ENCODE data around the gene HTRA2.

The HTRA2 gene

DNA sequence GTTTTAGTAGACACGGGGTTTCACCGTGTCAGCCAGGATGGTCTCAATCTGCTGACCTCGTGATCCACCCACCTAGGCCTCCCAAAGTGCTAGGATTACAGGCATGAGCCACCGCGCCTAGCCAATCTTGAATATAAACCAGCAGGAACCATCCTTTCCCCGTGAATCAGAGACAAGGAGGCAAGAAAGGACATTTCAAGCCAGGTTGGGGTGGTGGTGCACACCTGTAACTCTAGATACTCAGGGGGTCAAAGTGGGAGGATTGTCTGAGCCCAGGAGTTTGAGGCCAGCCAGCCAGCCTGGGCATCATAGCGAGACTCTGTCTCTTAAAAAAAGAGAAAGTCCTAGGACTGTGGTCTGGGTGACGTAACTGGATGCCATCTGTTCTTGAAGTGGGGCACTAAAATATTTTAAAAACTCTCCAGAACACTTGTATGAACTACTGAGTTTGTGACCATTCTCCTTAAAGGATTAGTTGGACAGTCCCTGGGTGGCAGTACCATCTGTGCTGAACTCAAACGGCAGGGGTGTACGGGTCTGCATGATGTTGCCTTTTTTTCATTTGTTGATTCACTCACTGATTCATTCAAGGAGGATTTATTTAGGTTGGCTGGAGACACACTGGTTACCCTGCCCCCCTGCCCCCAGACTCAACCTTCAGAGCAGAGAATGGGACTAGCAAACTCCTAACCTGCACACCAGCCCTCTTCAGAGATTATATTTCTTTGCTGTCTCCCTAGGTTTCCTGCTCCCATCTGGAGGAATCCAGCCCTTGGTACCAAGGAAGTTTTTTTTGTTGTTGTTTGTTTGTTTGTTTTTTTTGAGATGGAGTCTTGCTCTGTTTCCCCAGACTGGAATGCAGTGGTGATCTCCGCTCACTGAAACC, 18.4 kb upstream of the HTRA2 start:
- H3K4me3 ChIP-seq (replicated peaks; ENCODE audit: insufficient read depth, low read length): no peak overlapping the region
- no peak for TF ChIP-seq GABPA (IDR thresholded peaks at IDR 0.05; ENCODE audit: low read depth)
- no peak for TF ChIP-seq POLR2AphosphoS5 (IDR thresholded peaks at IDR 0.05; ENCODE audit: low read depth)
- TF ChIP-seq, protein P1, sequence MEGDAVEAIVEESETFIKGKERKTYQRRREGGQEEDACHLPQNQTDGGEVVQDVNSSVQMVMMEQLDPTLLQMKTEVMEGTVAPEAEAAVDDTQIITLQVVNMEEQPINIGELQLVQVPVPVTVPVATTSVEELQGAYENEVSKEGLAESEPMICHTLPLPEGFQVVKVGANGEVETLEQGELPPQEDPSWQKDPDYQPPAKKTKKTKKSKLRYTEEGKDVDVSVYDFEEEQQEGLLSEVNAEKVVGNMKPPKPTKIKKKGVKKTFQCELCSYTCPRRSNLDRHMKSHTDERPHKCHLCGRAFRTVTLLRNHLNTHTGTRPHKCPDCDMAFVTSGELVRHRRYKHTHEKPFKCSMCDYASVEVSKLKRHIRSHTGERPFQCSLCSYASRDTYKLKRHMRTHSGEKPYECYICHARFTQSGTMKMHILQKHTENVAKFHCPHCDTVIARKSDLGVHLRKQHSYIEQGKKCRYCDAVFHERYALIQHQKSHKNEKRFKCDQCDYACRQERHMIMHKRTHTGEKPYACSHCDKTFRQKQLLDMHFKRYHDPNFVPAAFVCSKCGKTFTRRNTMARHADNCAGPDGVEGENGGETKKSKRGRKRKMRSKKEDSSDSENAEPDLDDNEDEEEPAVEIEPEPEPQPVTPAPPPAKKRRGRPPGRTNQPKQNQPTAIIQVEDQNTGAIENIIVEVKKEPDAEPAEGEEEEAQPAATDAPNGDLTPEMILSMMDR (IDR thresholded peaks at IDR 0.05; ENCODE audit: insufficient read depth, low read length): no peak
- no peak for TF ChIP-seq SPI1 (IDR thresholded peaks at IDR 0.05; ENCODE audit: borderline replicate concordance, low read depth)
- TF ChIP-seq, protein P2, sequence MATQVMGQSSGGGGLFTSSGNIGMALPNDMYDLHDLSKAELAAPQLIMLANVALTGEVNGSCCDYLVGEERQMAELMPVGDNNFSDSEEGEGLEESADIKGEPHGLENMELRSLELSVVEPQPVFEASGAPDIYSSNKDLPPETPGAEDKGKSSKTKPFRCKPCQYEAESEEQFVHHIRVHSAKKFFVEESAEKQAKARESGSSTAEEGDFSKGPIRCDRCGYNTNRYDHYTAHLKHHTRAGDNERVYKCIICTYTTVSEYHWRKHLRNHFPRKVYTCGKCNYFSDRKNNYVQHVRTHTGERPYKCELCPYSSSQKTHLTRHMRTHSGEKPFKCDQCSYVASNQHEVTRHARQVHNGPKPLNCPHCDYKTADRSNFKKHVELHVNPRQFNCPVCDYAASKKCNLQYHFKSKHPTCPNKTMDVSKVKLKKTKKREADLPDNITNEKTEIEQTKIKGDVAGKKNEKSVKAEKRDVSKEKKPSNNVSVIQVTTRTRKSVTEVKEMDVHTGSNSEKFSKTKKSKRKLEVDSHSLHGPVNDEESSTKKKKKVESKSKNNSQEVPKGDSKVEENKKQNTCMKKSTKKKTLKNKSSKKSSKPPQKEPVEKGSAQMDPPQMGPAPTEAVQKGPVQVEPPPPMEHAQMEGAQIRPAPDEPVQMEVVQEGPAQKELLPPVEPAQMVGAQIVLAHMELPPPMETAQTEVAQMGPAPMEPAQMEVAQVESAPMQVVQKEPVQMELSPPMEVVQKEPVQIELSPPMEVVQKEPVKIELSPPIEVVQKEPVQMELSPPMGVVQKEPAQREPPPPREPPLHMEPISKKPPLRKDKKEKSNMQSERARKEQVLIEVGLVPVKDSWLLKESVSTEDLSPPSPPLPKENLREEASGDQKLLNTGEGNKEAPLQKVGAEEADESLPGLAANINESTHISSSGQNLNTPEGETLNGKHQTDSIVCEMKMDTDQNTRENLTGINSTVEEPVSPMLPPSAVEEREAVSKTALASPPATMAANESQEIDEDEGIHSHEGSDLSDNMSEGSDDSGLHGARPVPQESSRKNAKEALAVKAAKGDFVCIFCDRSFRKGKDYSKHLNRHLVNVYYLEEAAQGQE (IDR thresholded peaks at IDR 0.05; ENCODE audit: insufficient replicate concordance, low read depth): no peak
- H3K27ac ChIP-seq (replicated peaks): no peak overlapping the region
- DNase-seq (ENCODE audit: low read depth in 1 of 2, low spot score in 1 of 2): no peak
- H3K27me3 ChIP-seq (ENCODE audit: insufficient read depth, poor library complexity, severe bottlenecking): peaks cover 44% of the 10 kb centered on the region

DNA sequence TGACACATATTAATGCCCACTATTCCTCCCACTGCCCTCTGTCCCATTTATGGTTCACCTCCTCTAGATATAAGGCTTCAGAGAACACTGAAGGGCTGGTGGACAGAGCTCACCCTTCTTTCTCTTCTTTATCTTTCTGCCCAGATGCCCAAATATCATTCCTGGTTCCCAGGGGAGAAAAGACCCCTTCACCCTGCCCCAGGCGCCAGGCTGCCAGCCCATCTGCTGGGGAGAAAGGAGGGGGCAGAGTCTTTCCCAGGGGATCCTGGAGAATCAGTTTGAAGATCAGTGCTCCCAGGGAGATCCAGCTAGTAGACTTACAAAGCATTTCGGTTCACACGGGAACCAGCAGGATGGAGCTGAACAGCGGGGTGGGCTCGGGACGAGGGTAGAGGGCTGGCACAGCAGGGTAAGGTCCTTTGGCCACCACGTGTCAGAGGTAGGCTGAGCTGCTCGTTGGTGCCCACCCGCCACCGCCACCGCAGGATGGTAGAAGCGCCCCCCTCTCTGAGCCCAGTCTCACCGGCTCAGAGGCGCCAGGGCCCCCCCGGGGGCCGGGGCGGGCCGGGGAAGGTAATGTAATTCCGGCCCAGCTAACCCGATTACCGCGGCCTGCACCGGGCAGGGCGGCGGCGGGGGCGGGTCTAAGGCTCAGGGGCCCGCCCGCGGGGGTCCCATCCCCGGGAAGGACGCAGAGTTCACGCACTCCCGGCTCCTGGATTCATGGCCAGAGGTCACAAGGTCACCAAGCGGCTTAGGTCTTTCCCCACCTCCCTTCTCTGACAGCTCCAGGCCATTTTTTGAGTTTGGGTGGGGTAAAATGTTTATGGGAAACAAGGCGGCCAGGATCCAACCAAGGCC, 16.8 kb upstream of the HTRA2 start:
- no peak overlapping the region for H3K27ac ChIP-seq (replicated peaks)

More for the DNA sequence above, 16.8 kb upstream of the HTRA2 start:
- no peak for TF ChIP-seq SPI1 (IDR thresholded peaks at IDR 0.05; ENCODE audit: borderline replicate concordance, low read depth)
- TF ChIP-seq, protein P2 (IDR thresholded peaks at IDR 0.05; ENCODE audit: insufficient replicate concordance, low read depth): no peak
- no peak for TF ChIP-seq POLR2AphosphoS5 (IDR thresholded peaks at IDR 0.05; ENCODE audit: low read depth)
- TF ChIP-seq, protein P1 (IDR thresholded peaks at IDR 0.05; ENCODE audit: insufficient read depth, low read length): no peak
- no peak for TF ChIP-seq GABPA (IDR thresholded peaks at IDR 0.05; ENCODE audit: low read depth)
- no peak overlapping the region for H3K4me3 ChIP-seq (replicated peaks; ENCODE audit: insufficient read depth, low read length)
- H3K27me3 ChIP-seq (ENCODE audit: insufficient read depth, poor library complexity, severe bottlenecking): peaks cover 59% of the 10 kb centered on the region
- DNase-seq (ENCODE audit: low read depth in 1 of 2, low spot score in 1 of 2): no peak
